GM12878 (cell line): Measurements from ENCODE around the gene HSPB6. TPM values are rescaled to one million over a fixed set of nuclear protein-coding genes. Genes with fewer than 3 reads are reported as not detected.
A peak's percentile ranks its signal among the peaks of the same experiment; 100 is the strongest.

ENCODE experiments used
- ATAC-seq: fragments of 200-7000 bp; cut with Tn5 transposase; 3 replicates; pipeline ENCODE4 v1.9.1; 2020; ENCODE audit warnings: mild to moderate bottlenecking, moderate library complexity
- BruUV-seq: library from RNA; stranded (reverse); fragments of 400-500 nt; replicated peaks from 2 replicates; lab custom pipeline; 2021; lab: Mats Ljungman, UMichigan
- CTCF ChIA-PET: fragments of 300-600 bp; sonication (Branson Sonifier 250); formaldehyde crosslinking; extraction: SDS; loops from one replicate; lab custom pipeline; 2021; ENCODE audit warnings: inconsistent platforms; lab: Yijun Ruan, JAX
- POLR2A ChIA-PET: fragments of 350-600 bp; formaldehyde crosslinking; extraction: SDS; loops from one replicate; lab custom pipeline; 2021; ENCODE audit warnings: inconsistent platforms; lab: Charles Lee
- RAD21 ChIA-PET: fragments of 300-600 bp; sonication (Branson Sonifier 250); formaldehyde crosslinking; loops from one replicate; lab custom pipeline; 2023; ENCODE audit warnings: antibody characterized with exemption; ENCODE audit not compliant: unreplicated experiment; lab: Charles Lee
- SMC1A ChIA-PET: fragments of 300-600 bp; sonication (Branson Sonifier 250); formaldehyde crosslinking; loops from one replicate; lab custom pipeline; 2023; ENCODE audit not compliant: unreplicated experiment, uncharacterized antibody; lab: Charles Lee
- DNase-seq: peaks from one replicate; pipeline ENCODE4 v3.0.0-alpha.2; 2011; ENCODE audit warnings: low read depth, low spot score
- FAIRE-seq: peaks from 3 replicates; lab custom pipeline; 2011; peaks lifted over from hg19 to GRCh38; lab: Jason Lieb, UNC
- H2AFZ ChIP-seq: 2 replicates; pipeline ENCODE4 v1.6.0; 2011; ENCODE audit warnings: low read depth, low read length, control low read depth; ENCODE audit not compliant: control insufficient read depth
- H3K27ac ChIP-seq: 2 replicates; pipeline ENCODE4 v1.5.1; 2011; ENCODE audit warnings: control low read depth; ENCODE audit not compliant: control insufficient read depth, insufficient read depth
- H3K27me3 ChIP-seq, 2 experiments: replicated peaks in 1 of 2; 2 replicates each; pipeline versions ENCODE4 v1.6.0 to v1.6.1; 2011; ENCODE audit warnings: low read length in 1 of 2; ENCODE audit not compliant: control insufficient read depth in 2 of 2, insufficient read depth in 2 of 2
- H3K36me3 ChIP-seq, 2 experiments: 2 replicates each; pipeline ENCODE4 v1.5.1; 2011; ENCODE audit warnings: low read length in 1 of 2; ENCODE audit not compliant: control insufficient read depth in 2 of 2, insufficient read depth in 2 of 2
- H3K4me1 ChIP-seq: 2 replicates; pipeline ENCODE4 v1.6.1; 2011; ENCODE audit warnings: mild to moderate bottlenecking, low read length, moderate library complexity, mixed read lengths; ENCODE audit not compliant: control insufficient read depth, insufficient read depth
- H3K4me2 ChIP-seq: 2 replicates; pipeline ENCODE4 v1.6.0; 2011; ENCODE audit warnings: control low read depth; ENCODE audit not compliant: control insufficient read depth, insufficient read depth
- H3K4me3 ChIP-seq: fragments of 200-600 bp; sonication (generic); 2 replicates; pipeline ENCODE4 v1.5.1; 2016
- H3K79me2 ChIP-seq: 2 replicates; pipeline ENCODE4 v1.6.0; 2011; ENCODE audit warnings: low read length; ENCODE audit not compliant: control insufficient read depth, insufficient read depth
- H3K9ac ChIP-seq: 2 replicates; pipeline ENCODE4 v1.8.0; 2011; ENCODE audit warnings: low read length, control low read depth, mixed read lengths; ENCODE audit not compliant: control insufficient read depth, insufficient read depth
- H3K9me3 ChIP-seq: replicated peaks from 3 replicates; pipeline ENCODE4 v1.5.1; 2011; ENCODE audit warnings: mild to moderate bottlenecking, low read length; ENCODE audit not compliant: control insufficient read depth, insufficient read depth
- H4K20me1 ChIP-seq: 2 replicates; pipeline ENCODE4 v1.6.0; 2011; ENCODE audit not compliant: control insufficient read depth, insufficient read depth
- ATF7 ChIP-seq: fragments of 450-650 bp; IDR thresholded peaks from 2 replicates; pipeline ENCODE4 v1.6.1; 2016; ENCODE audit warnings: low read depth, mild to moderate bottlenecking
- BCLAF1 ChIP-seq: fragments of 450-650 bp; IDR thresholded peaks from 2 replicates; pipeline ENCODE4 v1.6.1; 2017; ENCODE audit warnings: antibody characterized with exemption, mild to moderate bottlenecking, moderate library complexity
- E2F8 ChIP-seq: fragments of 450-650 bp; IDR thresholded peaks from 2 replicates; pipeline ENCODE4 v1.6.1; 2018; ENCODE audit warnings: mild to moderate bottlenecking, low read depth, moderate library complexity; ENCODE audit not compliant: partially characterized antibody
- EED ChIP-seq: sonication (generic); IDR thresholded peaks from 2 replicates; pipeline ENCODE4 v1.6.1; 2016; ENCODE audit warnings: antibody characterized with exemption, low read depth
- GATAD2B ChIP-seq: fragments of 450-650 bp; conservative IDR thresholded peaks from 2 replicates; pipeline ENCODE4 v1.6.1; 2017; ENCODE audit warnings: low read depth, mild to moderate bottlenecking, moderate library complexity
- MLLT1 ChIP-seq: fragments of 450-650 bp; IDR thresholded peaks from 2 replicates; pipeline ENCODE4 v1.6.1; 2016; ENCODE audit warnings: mild to moderate bottlenecking
- NFYA ChIP-seq: IDR thresholded peaks from 2 replicates; pipeline ENCODE4 v1.6.1; 2011; ENCODE audit warnings: low read depth, mild to moderate bottlenecking, low read length, improper control_type of control experiment, borderline replicate concordance
- NFYB ChIP-seq: IDR thresholded peaks from 2 replicates; pipeline ENCODE4 v1.6.1; 2011; ENCODE audit warnings: low read depth, mild to moderate bottlenecking, low read length, improper control_type of control experiment, moderate library complexity; ENCODE audit not compliant: insufficient read depth
- POLR2A ChIP-seq: IDR thresholded peaks from 2 replicates; pipeline ENCODE4 v1.6.1; 2011; ENCODE audit warnings: low read depth, mild to moderate bottlenecking, low read length
- SREBF2 ChIP-seq: IDR thresholded peaks from 2 replicates; pipeline ENCODE4 v1.6.1; 2012; ENCODE audit warnings: mild to moderate bottlenecking, low read length
- WGBS: methylation state at CpG from one replicate; pipeline ENCODE4 v1.1.6; 2016; ENCODE audit warnings: low lambda C conversion rate; ENCODE audit not compliant: insufficient replicate concordance, insufficient coverage; ENCODE audit errors: missing lambda C conversion rate; 5-methylcytosine and 5-hydroxymethylcytosine counted together
- in situ Hi-C: fragments of 300-500 bp; cut with MboI; formaldehyde crosslinking; loops from 9 replicates; pipeline ENCODE4 v1.14.3; 2018; ENCODE audit warnings: mixed read lengths
- intact Hi-C: fragments of 100-400 bp; cut with micrococcal nuclease; formaldehyde crosslinking; loops from one replicate; pipeline ENCODE4 v1.14.2; 2022; ENCODE audit not compliant: unreplicated experiment
- polyA plus RNA-seq, 11 experiments: library from polyadenylated mRNA; depleted of rRNA in 4 of 11; unstranded in 6 of 11; stranded (reverse) in 5 of 11; fragments of >200 nt; fragmentation: Nextera tagmentation in 4 of 11; fragmentation: Illumina TruSeq in 1 of 11; extraction: Ambion mirVana in 4 of 11; extraction: Trizol in 1 of 11; gene quantifications; 1 replicate in 1 of 11; 2 replicates in 10 of 11; pipeline versions ENCODE4 v1.2.1 to v1.2.3, GENCODE V29; 2011 to 2016; ENCODE audit warnings: inconsistent platforms in 2 of 11, missing spikeins in 2 of 11, low read depth in 1 of 11
- total RNA-seq, 4 experiments: library from RNA; depleted of rRNA in 3 of 4; stranded (reverse); fragments of >200 nt in 3 of 4; fragmentation: Illumina TruSeq in 1 of 4; extraction: Trizol in 1 of 4; gene quantifications; 2 replicates each; pipeline versions ENCODE4 v1.2.1 to v1.2.3, GENCODE V29; 2013 to 2021

HSPB6 gene
- total and polyA plus RNA-seq, 10 of the 15 experiments (the other 5 are each of a cell fraction or from before 2014, with no cell fraction given), result 0.09 to 1.6 (median 0.36) TPM; not detected in 4

- peaks cover 19% of the 10 kb centered on the region for H3K79me2 ChIP-seq
- no peak overlapping the region for H3K4me2 ChIP-seq
- no peak overlapping the region for H3K4me3 ChIP-seq
- H3K27me3 ChIP-seq, result no peaks in the 10 kb centered on the region
- POLR2A ChIA-PET, result no interaction called here
- SMC1A ChIA-PET, result interaction anchor here (1.0 kb wide), 1 partner anchor 28 kb away, joined by 4 read pairs; no protein-coding TSS in a partner anchor
- in situ Hi-C loops, result no loop called here
- H4K20me1 ChIP-seq, result no peaks in the 10 kb centered on the region; the same call in 1 of the 2 replicates
- DNase-seq, result no peak
- no peak overlapping the region for H3K9ac ChIP-seq
- whole genome bisulfite sequencing, result 96% methylated on average over 16 of the region's 16 CpGs
- H3K36me3 ChIP-seq, result peaks cover 27 to 37% of the 10 kb centered on the region in 2 experiments
- no peak for ATAC-seq
- RAD21 ChIA-PET, result no interaction called here
- FAIRE-seq, result no peak
- intact Hi-C loops, result no loop called here
- no peaks in the 10 kb centered on the region for H3K9me3 ChIP-seq
- BruUV-seq, result TSS peak; percentile 9
- no peak overlapping the region for H3K27ac ChIP-seq
- CTCF ChIA-PET, result no interaction called here
- no peak overlapping the region for H2AFZ ChIP-seq
- TF ChIP-seq POLR2A (peak; percentile 13; the same call in 1 of the 2 replicates), E2F8 (no peak)
- peaks cover 10% of the 10 kb centered on the region for H3K4me1 ChIP-seq
Measured at GRCh38 chr19:35722897-35723296, 33.9 kb downstream of the HSPB6 start.

GRCh38 chr19:35722461-35722860 is 34.4 kb downstream of the HSPB6 start:
- H3K36me3 ChIP-seq, result peaks cover 27 to 37% of the 10 kb centered on the region in 2 experiments
- ATAC-seq (no peak), DNase-seq (no peak), FAIRE-seq (no peak)
- no peak for TF ChIP-seq GATAD2B
- no peak for TF ChIP-seq SREBF2
- TF ChIP-seq MLLT1, result no peak
- no peak for TF ChIP-seq ATF7
- TF ChIP-seq NFYA, result no peak
- TF ChIP-seq NFYB, result no peak
- TF ChIP-seq EED, result no peak
- TF ChIP-seq BCLAF1, result no peak
- peaks cover 19% of the 10 kb centered on the region for H3K79me2 ChIP-seq
- no peaks in the 10 kb centered on the region for H3K27me3 ChIP-seq
- no peak overlapping the region for H2AFZ ChIP-seq
- CTCF ChIA-PET, result no interaction called here
- WGBS, result 100% methylated on average over 14 of the region's 14 CpGs
- H3K4me2 ChIP-seq, result no peak overlapping the region
- RAD21 ChIA-PET, result no interaction called here
- H3K9me3 ChIP-seq, result no peaks in the 10 kb centered on the region
- POLR2A ChIA-PET, result no interaction called here
- peaks cover 10% of the 10 kb centered on the region for H3K4me1 ChIP-seq
- no peaks in the 10 kb centered on the region; the same call in 1 of the 2 replicates for H4K20me1 ChIP-seq
- no peak overlapping the region for H3K9ac ChIP-seq
- no peak overlapping the region for H3K4me3 ChIP-seq
- no TSS peak for BruUV-seq
- intact Hi-C loops, result no loop called here
- SMC1A ChIA-PET, result no interaction called here
- no peak overlapping the region for H3K27ac ChIP-seq
- in situ Hi-C loops, result no loop called here
